Measurements from ENCODE around the gene ZNF181. TPM values are rescaled to one million over a fixed set of nuclear protein-coding genes. Genes with fewer than 3 reads are reported as not detected.

ZNF181 gene
- polyA plus RNA-seq, 1 of the 3 experiments (the other 2 are of a cell fraction) = 8.1 TPM

DNA sequence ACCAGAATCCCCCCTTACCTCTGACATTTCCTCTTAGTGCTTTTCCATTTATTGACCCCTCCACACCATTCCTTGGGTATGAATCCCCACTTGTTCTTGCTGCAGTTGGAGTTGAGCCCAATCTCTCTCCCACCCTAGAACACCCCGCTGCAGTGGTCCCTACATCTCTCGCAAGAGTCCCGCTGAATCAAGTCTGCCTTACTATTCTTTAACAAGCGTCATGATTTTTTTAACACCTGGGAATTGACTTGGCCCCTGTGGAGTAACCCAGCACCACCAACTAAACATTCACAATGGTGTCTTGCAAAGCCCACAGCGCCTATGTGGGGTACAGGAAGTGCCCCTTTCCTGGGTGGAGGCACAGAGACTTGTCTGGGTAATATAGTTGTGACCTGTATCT, 52.2 kb downstream of the ZNF181 start:
- no peaks in the 10 kb centered on the region for H3K36me3 ChIP-seq (replicated peaks in 1 of 2; ENCODE audit: control insufficient read depth in 1 of 2, insufficient read depth in 2 of 2, low read length in 1 of 2)
- ChIA-PET CTCF (no interaction called here), POLR2A (no interaction called here)
- no peaks in the 10 kb centered on the region for H3K79me2 ChIP-seq (ENCODE audit: insufficient read depth)
- DNase-seq = no peak
- no peaks in the 10 kb centered on the region for H3K4me1 ChIP-seq (ENCODE audit: control insufficient read depth in 1 of 2, insufficient read depth in 2 of 2, low read depth in 1 of 2, low read length in 1 of 2)
- H4K20me1 ChIP-seq (ENCODE audit: insufficient read depth) = no peaks in the 10 kb centered on the region
- H3F3A ChIP-seq (replicated peaks; ENCODE audit: insufficient read depth) = no peaks in the 10 kb centered on the region
- H3K27ac ChIP-seq (ENCODE audit: low read depth in 2 of 2, low read length in 1 of 2) = no peak overlapping the region
- H2AFZ ChIP-seq (ENCODE audit: low read depth) = no peak overlapping the region
- no peak overlapping the region for H3K9ac ChIP-seq
- no peak overlapping the region for H3K4me2 ChIP-seq
- H3K27me3 ChIP-seq (ENCODE audit: insufficient read depth) = no peaks in the 10 kb centered on the region
- 9% methylated on average over 5 of the region's 5 CpGs for WGBS (ENCODE audit: low lambda C conversion rate)
- H3K9me2 ChIP-seq = no peaks in the 10 kb centered on the region
- no peaks in the 10 kb centered on the region for H3K9me3 ChIP-seq
- TF ChIP-seq, protein P1, sequence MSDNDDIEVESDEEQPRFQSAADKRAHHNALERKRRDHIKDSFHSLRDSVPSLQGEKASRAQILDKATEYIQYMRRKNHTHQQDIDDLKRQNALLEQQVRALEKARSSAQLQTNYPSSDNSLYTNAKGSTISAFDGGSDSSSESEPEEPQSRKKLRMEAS (IDR thresholded peaks at IDR 0.05; ENCODE audit: low read depth) = no peak
- TF ChIP-seq SIN3A (IDR thresholded peaks at IDR 0.05; ENCODE audit: borderline replicate concordance, low read depth, low read length) (no peak), TAF1 (IDR thresholded peaks at IDR 0.05; ENCODE audit: borderline replicate concordance, low read depth, low read length) (no peak), GABPA (IDR thresholded peaks at IDR 0.05; ENCODE audit: low read depth) (no peak), ELF1 (IDR thresholded peaks at IDR 0.05) (no peak)
- TF ChIP-seq, protein P2, sequence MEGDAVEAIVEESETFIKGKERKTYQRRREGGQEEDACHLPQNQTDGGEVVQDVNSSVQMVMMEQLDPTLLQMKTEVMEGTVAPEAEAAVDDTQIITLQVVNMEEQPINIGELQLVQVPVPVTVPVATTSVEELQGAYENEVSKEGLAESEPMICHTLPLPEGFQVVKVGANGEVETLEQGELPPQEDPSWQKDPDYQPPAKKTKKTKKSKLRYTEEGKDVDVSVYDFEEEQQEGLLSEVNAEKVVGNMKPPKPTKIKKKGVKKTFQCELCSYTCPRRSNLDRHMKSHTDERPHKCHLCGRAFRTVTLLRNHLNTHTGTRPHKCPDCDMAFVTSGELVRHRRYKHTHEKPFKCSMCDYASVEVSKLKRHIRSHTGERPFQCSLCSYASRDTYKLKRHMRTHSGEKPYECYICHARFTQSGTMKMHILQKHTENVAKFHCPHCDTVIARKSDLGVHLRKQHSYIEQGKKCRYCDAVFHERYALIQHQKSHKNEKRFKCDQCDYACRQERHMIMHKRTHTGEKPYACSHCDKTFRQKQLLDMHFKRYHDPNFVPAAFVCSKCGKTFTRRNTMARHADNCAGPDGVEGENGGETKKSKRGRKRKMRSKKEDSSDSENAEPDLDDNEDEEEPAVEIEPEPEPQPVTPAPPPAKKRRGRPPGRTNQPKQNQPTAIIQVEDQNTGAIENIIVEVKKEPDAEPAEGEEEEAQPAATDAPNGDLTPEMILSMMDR (IDR thresholded peaks at IDR 0.05) = no peak
- H3K4me3 ChIP-seq (ENCODE audit: low read depth in 2 of 2, low read length in 1 of 2) = no peak overlapping the region

DNA sequence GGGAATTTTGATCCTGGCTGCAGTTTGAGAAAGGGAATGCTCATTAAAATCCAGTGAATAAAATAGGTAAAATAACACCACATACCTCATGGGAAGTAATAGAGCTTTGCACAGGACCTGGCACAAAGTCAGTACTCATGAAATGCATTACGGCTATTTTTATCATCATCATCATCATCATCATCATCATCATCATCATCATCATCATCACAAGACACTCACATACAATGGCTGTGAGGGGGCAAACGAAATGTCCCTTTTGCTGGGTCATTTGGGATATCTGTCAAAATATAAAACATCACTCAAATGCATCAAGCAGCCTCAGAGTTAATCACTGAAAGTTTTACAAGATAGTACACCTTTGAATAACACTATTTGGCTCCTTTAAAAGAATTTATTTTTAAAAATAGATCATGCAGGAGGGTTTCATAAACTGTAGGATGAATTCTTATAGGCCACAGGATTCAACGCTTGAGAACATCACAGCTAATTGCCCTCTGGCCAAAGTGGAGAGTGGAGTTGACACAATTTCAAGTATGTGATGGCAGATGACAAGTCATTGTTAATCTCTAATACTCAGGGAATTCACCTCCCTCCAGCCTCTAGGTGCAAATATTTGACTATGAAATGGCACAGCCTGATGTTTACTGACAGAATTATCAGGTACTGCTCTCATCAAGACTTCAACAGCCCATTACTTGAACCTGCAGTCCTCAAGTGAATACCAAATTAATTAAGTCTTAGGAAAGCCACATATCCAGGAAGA, 53.2 kb downstream of the ZNF181 start:
- Histone ChIP-seq H3K4me1 (ENCODE audit: control insufficient read depth in 1 of 2, insufficient read depth in 2 of 2, low read depth in 1 of 2, low read length in 1 of 2) (no peaks in the 10 kb centered on the region), H3K9me2 (no peaks in the 10 kb centered on the region), H3K27ac (ENCODE audit: low read depth in 2 of 2, low read length in 1 of 2) (no peak overlapping the region), H3F3A (replicated peaks; ENCODE audit: insufficient read depth) (no peaks in the 10 kb centered on the region), H2AFZ (ENCODE audit: low read depth) (no peak overlapping the region), H3K27me3 (ENCODE audit: insufficient read depth) (no peaks in the 10 kb centered on the region), H3K36me3 (replicated peaks in 1 of 2; ENCODE audit: control insufficient read depth in 1 of 2, insufficient read depth in 2 of 2, low read length in 1 of 2) (no peaks in the 10 kb centered on the region), H3K4me2 (no peak overlapping the region), H3K9me3 (no peaks in the 10 kb centered on the region), H3K4me3 (ENCODE audit: low read depth in 2 of 2, low read length in 1 of 2) (no peak overlapping the region), H3K9ac (no peak overlapping the region), H4K20me1 (ENCODE audit: insufficient read depth) (no peaks in the 10 kb centered on the region), H3K79me2 (ENCODE audit: insufficient read depth) (no peaks in the 10 kb centered on the region)
- POLR2A ChIA-PET = no interaction called here
- 21% methylated on average over 3 of the region's 3 CpGs for WGBS (ENCODE audit: low lambda C conversion rate)
- no peak for DNase-seq
- CTCF ChIA-PET = no interaction called here
- TF ChIP-seq RFX5 (IDR thresholded peaks at IDR 0.05; ENCODE audit: low read length) (no peak), TEAD4 (IDR thresholded peaks at IDR 0.05; ENCODE audit: borderline replicate concordance, insufficient read depth) (no peak), FOXM1 (IDR thresholded peaks at IDR 0.05; ENCODE audit: low read depth) (no peak), CHD2 (IDR thresholded peaks at IDR 0.05; ENCODE audit: low read length, partially characterized antibody) (no peak), FOXJ3 (CRISPR knock-in tag; IDR thresholded peaks at IDR 0.05) (no peak), YY1 (IDR thresholded peaks at IDR 0.05; ENCODE audit: low read depth) (no peak), RAD21 (IDR thresholded peaks at IDR 0.05; ENCODE audit: low read length) (no peak), GATA2 (CRISPR knock-in tag; IDR thresholded peaks at IDR 0.05) (no peak), JUND (IDR thresholded peaks at IDR 0.05) (no peak), EZH2phosphoT487 (IDR thresholded peaks at IDR 0.05; ENCODE audit: borderline replicate concordance, low read depth) (no peak), SIN3A (IDR thresholded peaks at IDR 0.05; ENCODE audit: borderline replicate concordance, low read depth, low read length) (no peak), RXRA (IDR thresholded peaks at IDR 0.05; ENCODE audit: borderline replicate concordance, low read depth) (no peak), GABPA (IDR thresholded peaks at IDR 0.05; ENCODE audit: low read depth) (no peak), POLR2AphosphoS5 (IDR thresholded peaks at IDR 0.05; ENCODE audit: low read depth, low read length) (no peak), RCOR1 (IDR thresholded peaks at IDR 0.05; ENCODE audit: low read length) (no peak)
- TF ChIP-seq, protein P3, sequence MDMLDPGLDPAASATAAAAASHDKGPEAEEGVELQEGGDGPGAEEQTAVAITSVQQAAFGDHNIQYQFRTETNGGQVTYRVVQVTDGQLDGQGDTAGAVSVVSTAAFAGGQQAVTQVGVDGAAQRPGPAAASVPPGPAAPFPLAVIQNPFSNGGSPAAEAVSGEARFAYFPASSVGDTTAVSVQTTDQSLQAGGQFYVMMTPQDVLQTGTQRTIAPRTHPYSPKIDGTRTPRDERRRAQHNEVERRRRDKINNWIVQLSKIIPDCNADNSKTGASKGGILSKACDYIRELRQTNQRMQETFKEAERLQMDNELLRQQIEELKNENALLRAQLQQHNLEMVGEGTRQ (IDR thresholded peaks at IDR 0.05; ENCODE audit: borderline replicate concordance, low read depth, low read length) = no peak
- TF ChIP-seq, protein P4, sequence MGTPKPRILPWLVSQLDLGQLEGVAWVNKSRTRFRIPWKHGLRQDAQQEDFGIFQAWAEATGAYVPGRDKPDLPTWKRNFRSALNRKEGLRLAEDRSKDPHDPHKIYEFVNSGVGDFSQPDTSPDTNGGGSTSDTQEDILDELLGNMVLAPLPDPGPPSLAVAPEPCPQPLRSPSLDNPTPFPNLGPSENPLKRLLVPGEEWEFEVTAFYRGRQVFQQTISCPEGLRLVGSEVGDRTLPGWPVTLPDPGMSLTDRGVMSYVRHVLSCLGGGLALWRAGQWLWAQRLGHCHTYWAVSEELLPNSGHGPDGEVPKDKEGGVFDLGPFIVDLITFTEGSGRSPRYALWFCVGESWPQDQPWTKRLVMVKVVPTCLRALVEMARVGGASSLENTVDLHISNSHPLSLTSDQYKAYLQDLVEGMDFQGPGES (IDR thresholded peaks at IDR 0.05; ENCODE audit: low read depth, low read length) = no peak
- TF ChIP-seq, protein P5, sequence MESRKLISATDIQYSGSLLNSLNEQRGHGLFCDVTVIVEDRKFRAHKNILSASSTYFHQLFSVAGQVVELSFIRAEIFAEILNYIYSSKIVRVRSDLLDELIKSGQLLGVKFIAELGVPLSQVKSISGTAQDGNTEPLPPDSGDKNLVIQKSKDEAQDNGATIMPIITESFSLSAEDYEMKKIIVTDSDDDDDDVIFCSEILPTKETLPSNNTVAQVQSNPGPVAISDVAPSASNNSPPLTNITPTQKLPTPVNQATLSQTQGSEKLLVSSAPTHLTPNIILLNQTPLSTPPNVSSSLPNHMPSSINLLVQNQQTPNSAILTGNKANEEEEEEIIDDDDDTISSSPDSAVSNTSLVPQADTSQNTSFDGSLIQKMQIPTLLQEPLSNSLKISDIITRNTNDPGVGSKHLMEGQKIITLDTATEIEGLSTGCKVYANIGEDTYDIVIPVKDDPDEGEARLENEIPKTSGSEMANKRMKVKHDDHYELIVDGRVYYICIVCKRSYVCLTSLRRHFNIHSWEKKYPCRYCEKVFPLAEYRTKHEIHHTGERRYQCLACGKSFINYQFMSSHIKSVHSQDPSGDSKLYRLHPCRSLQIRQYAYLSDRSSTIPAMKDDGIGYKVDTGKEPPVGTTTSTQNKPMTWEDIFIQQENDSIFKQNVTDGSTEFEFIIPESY (IDR thresholded peaks at IDR 0.05; ENCODE audit: borderline replicate concordance, low read depth) = no peak
